PC-3 (cell line): Measurements from ENCODE around the gene SPINK9. TPM values are rescaled to one million over a fixed set of nuclear protein-coding genes. Genes with fewer than 3 reads are reported as not detected.

ENCODE experiments used
- ATAC-seq: fragments of 200-7000 bp; cut with Tn5 transposase; 2 replicates; pipeline ENCODE4 v1.9.1; 2020; ENCODE audit warnings: mild to moderate bottlenecking, moderate library complexity
- BruUV-seq: library from RNA; stranded (reverse); fragments of 400-500 nt; replicated peaks from 2 replicates; lab custom pipeline; 2021; lab: Mats Ljungman, UMichigan
- CTCF ChIA-PET: fragments of 300-600 bp; sonication (Branson Sonifier 250); formaldehyde crosslinking; loops from one replicate; lab custom pipeline; 2022; ENCODE audit warnings: antibody characterized with exemption; lab: Charles Lee
- POLR2A ChIA-PET: fragments of 300-600 bp; sonication (Branson Sonifier 250); formaldehyde crosslinking; loops from one replicate; lab custom pipeline; 2022; ENCODE audit warnings: antibody characterized with exemption; ENCODE audit not compliant: unreplicated experiment; lab: Charles Lee
- DNase-seq: peaks from one replicate; pipeline ENCODE4 v3.0.0-alpha.2; 2015
- H2AFZ ChIP-seq: fragments of 300-600 bp; sonication (generic); 2 replicates; pipeline ENCODE4 v1.6.0; 2016; ENCODE audit warnings: antibody characterized with exemption, low read length
- H3F3A ChIP-seq: fragments of 300-600 bp; sonication (generic); one replicate; pipeline ENCODE4 v1.6.0; 2017; ENCODE audit warnings: antibody characterized with exemption, low read length, control low read depth, mild to moderate bottlenecking; ENCODE audit not compliant: unreplicated experiment
- H3K27ac ChIP-seq: fragments of 300-600 bp; sonication (generic); 2 replicates; pipeline ENCODE4 v1.5.1; 2016; ENCODE audit warnings: mild to moderate bottlenecking, low read length
- H3K27me3 ChIP-seq: fragments of 300-600 bp; sonication (generic); 2 replicates; pipeline ENCODE4 v1.6.1; 2016; ENCODE audit warnings: low read length, mixed read lengths
- H3K36me3 ChIP-seq: fragments of 300-600 bp; sonication (generic); 2 replicates; pipeline ENCODE4 v1.6.1; 2016; ENCODE audit warnings: low read depth, mixed run types, low read length, mixed read lengths
- H3K4me1 ChIP-seq: fragments of 300-600 bp; sonication (generic); 2 replicates; pipeline ENCODE4 v1.5.1; 2016; ENCODE audit warnings: low read length; ENCODE audit not compliant: insufficient read depth
- H3K4me2 ChIP-seq: fragments of 300-600 bp; sonication (generic); 2 replicates; pipeline ENCODE4 v1.6.0; 2016; ENCODE audit warnings: low read length
- H3K4me3 ChIP-seq: fragments of 300-600 bp; sonication (generic); 2 replicates; pipeline ENCODE4 v1.5.1; 2016; ENCODE audit warnings: mild to moderate bottlenecking, low read length, mixed read lengths
- H3K79me2 ChIP-seq: fragments of 300-600 bp; sonication (generic); 2 replicates; pipeline ENCODE4 v1.6.1; 2017; ENCODE audit warnings: low read length, mixed read lengths
- H3K9ac ChIP-seq: fragments of 300-600 bp; sonication (generic); 2 replicates; pipeline ENCODE4 v1.6.0; 2016; ENCODE audit warnings: mild to moderate bottlenecking, low read length
- H3K9me2 ChIP-seq: fragments of 300-600 bp; sonication (generic); replicated peaks from 2 replicates; pipeline ENCODE4 v1.6.1; 2016; ENCODE audit warnings: mixed run types, low read length, mixed read lengths
- H3K9me3 ChIP-seq: fragments of 300-600 bp; sonication (generic); 2 replicates; pipeline ENCODE4 v1.6.1; 2016; ENCODE audit warnings: low read length, mixed read lengths
- H4K20me1 ChIP-seq: fragments of 300-600 bp; sonication (generic); 2 replicates; pipeline ENCODE4 v1.6.1; 2016; ENCODE audit warnings: low read length, mixed read lengths
- CTCF ChIP-seq: fragments of 300-600 bp; sonication (generic); conservative IDR thresholded peaks from 2 replicates; pipeline ENCODE4 v1.5.1; 2017; ENCODE audit warnings: antibody characterized with exemption, low read depth, mild to moderate bottlenecking, low read length
- EZH2 ChIP-seq: fragments of 300-600 bp; sonication (generic); IDR thresholded peaks from one replicate; pipeline ENCODE4 v1.6.1; 2017; ENCODE audit warnings: antibody characterized with exemption, mild to moderate bottlenecking, low read length; ENCODE audit not compliant: unreplicated experiment
- EZH2phosphoT487 ChIP-seq: fragments of 300-600 bp; sonication (generic); IDR thresholded peaks from 2 replicates; pipeline ENCODE4 v1.6.1; 2018; ENCODE audit warnings: mild to moderate bottlenecking, antibody characterized with exemption, low read length, borderline replicate concordance
- intact Hi-C: fragments of 100-400 bp; cut with micrococcal nuclease; formaldehyde crosslinking; loops from 2 replicates; pipeline ENCODE4 v1.9.0; 2023
- total RNA-seq: library from RNA; depleted of rRNA; stranded (reverse); fragments of >200 nt; gene quantifications from 2 replicates; pipeline ENCODE4 v1.2.3, GENCODE V29; 2014

The SPINK9 gene
- total RNA-seq, 1 experiment from 2014 or later: not detected

- H3F3A ChIP-seq: no peaks in the 10 kb centered on the region
- intact Hi-C loops: loop anchor here (1.0 to 5.0 kb wide), 3 partner anchors 83 to 421 kb away; no protein-coding TSS in a partner anchor
- no peaks in the 10 kb centered on the region for H3K9me3 ChIP-seq
- no peak overlapping the region for H3K9ac ChIP-seq
- no TSS peak for BruUV-seq
- peak overlapping the region; percentile 38 for H3K27ac ChIP-seq
- H3K27me3 ChIP-seq: no peaks in the 10 kb centered on the region
- no peaks in the 10 kb centered on the region for H3K79me2 ChIP-seq
- DNase-seq (peak; percentile 53), ATAC-seq (peak; percentile 72)
- H2AFZ ChIP-seq: no peak overlapping the region
- H3K9me2 ChIP-seq: no peaks in the 10 kb centered on the region
- POLR2A ChIA-PET: no interaction called here
- H3K4me2 ChIP-seq: peak overlapping the region; percentile 21
- H3K4me1 ChIP-seq: peaks cover 14% of the 10 kb centered on the region
- H3K36me3 ChIP-seq: no peaks in the 10 kb centered on the region
- no peaks in the 10 kb centered on the region for H4K20me1 ChIP-seq
- no peak overlapping the region for H3K4me3 ChIP-seq
- no peak for TF ChIP-seq EZH2phosphoT487
- TF ChIP-seq EZH2: no peak
- TF ChIP-seq CTCF: no peak
- CTCF ChIA-PET: no interaction called here
These were observed 37.5 kb downstream of the SPINK9 start for GRCh38 chr5:148372893-148373292.

GRCh38 chr5:148374690-148375360 is 39.5 kb downstream of the SPINK9 start:
- ChIA-PET POLR2A (interaction anchor here (0.6 kb wide), 2 partner anchors 15 to 444 kb away, joined by 3 to 4 read pairs; no protein-coding TSS in a partner anchor), CTCF (interaction anchor here (0.9 to 1.7 kb wide), 5 partner anchors 32 to 356 kb away, joined by 4 to 11 read pairs (median 5); no protein-coding TSS in a partner anchor)
- H3K9me3 ChIP-seq: no peaks in the 10 kb centered on the region
- H3K36me3 ChIP-seq: no peaks in the 10 kb centered on the region
- H3K27ac ChIP-seq: no peak overlapping the region
- no peak overlapping the region for H3K9ac ChIP-seq
- no peaks in the 10 kb centered on the region for H4K20me1 ChIP-seq
- BruUV-seq: no TSS peak
- peak; percentile 73 for ATAC-seq
- no peaks in the 10 kb centered on the region for H3K27me3 ChIP-seq
- no peaks in the 10 kb centered on the region for H3K79me2 ChIP-seq
- peak; percentile 85 for DNase-seq
- no peak overlapping the region for H3K4me2 ChIP-seq
- no peaks in the 10 kb centered on the region for H3F3A ChIP-seq
- H2AFZ ChIP-seq: peak overlapping the region; percentile 8; the same call in 1 of the 2 replicates
- H3K4me3 ChIP-seq: no peak overlapping the region
- H3K4me1 ChIP-seq: peaks cover 14% of the 10 kb centered on the region
- no peaks in the 10 kb centered on the region for H3K9me2 ChIP-seq
- TF ChIP-seq EZH2phosphoT487: no peak
- TF ChIP-seq CTCF: peak; percentile 98
- intact Hi-C loops: loop anchor here (1.0 to 5.0 kb wide), 3 partner anchors 23 to 423 kb away; no protein-coding TSS in a partner anchor

GRCh38 chr5:148376198-148376597 is 40.8 kb downstream of the SPINK9 start:
- no peaks in the 10 kb centered on the region for H3F3A ChIP-seq
- no peak overlapping the region for H3K9ac ChIP-seq
- no peak overlapping the region for H2AFZ ChIP-seq
- H3K4me3 ChIP-seq: no peak overlapping the region
- H3K27me3 ChIP-seq: no peaks in the 10 kb centered on the region
- POLR2A ChIA-PET: no interaction called here
- BruUV-seq: no TSS peak
- H3K36me3 ChIP-seq: no peaks in the 10 kb centered on the region
- no peak for TF ChIP-seq EZH2
- TF ChIP-seq CTCF: no peak
- no peak for TF ChIP-seq EZH2phosphoT487
- H4K20me1 ChIP-seq: no peaks in the 10 kb centered on the region
- DNase-seq (no peak), ATAC-seq (no peak)
- H3K9me3 ChIP-seq: no peaks in the 10 kb centered on the region
- no peaks in the 10 kb centered on the region for H3K79me2 ChIP-seq
- CTCF ChIA-PET: interaction anchor here (0.7 kb wide), 1 partner anchor 78 kb away, joined by 3 read pairs; no protein-coding TSS in a partner anchor
- no peaks in the 10 kb centered on the region for H3K9me2 ChIP-seq
- H3K27ac ChIP-seq: no peak overlapping the region
- no peak overlapping the region for H3K4me2 ChIP-seq
- intact Hi-C loops: no loop called here
- peaks cover 14% of the 10 kb centered on the region for H3K4me1 ChIP-seq
